Activated T-cell treated with anti-CD3 and anti-CD28 coated beads, Interleukin-2, amount 50 U/mL, for 72 hours (primary cell): ENCODE results near the gene LPA. TPM values are rescaled to one million over a fixed set of nuclear protein-coding genes. Genes with fewer than 3 reads are reported as not detected.
"Not testable (repeated sequence)": the region's sequence is repeated elsewhere in the genome, so short reads cannot be mapped to it uniquely, and the experiment has no call there.

Source experiments
- ATAC-seq, 2 donors: fragments of 150-1000 bp; cut with Tn5 transposase; replicated peaks in 1 of 2; 2 replicates each; pipeline ENCODE4 v1.10.0; 2021; ENCODE audit warnings: moderate library complexity in 2 of 2, mild to moderate bottlenecking in 1 of 2
- DNase-seq, 2 donors: peaks; one replicate each; pipeline ENCODE4 v3.0.0; 2021 to 2022; ENCODE audit warnings: mixed read lengths in 1 of 2
- H3K27ac Mint-ChIP-seq: one replicate; pipeline ENCODE4 v1.8.0; 2022; ENCODE audit warnings: mild to moderate bottlenecking, moderate library complexity, mixed read lengths
- H3K27me3 Mint-ChIP-seq: one replicate; pipeline ENCODE4 v1.8.0; 2022; ENCODE audit warnings: low read depth, mixed read lengths
- H3K36me3 Mint-ChIP-seq, 2 donors: one replicate each; pipeline ENCODE4 v1.8.0; 2022; ENCODE audit warnings: mixed read lengths in 2 of 2, mild to moderate bottlenecking in 1 of 2; ENCODE audit not compliant: insufficient read depth in 2 of 2
- H3K4me1 Mint-ChIP-seq: one replicate; pipeline ENCODE4 v1.8.0; 2022; ENCODE audit warnings: low read depth, mixed read lengths
- H3K4me3 Mint-ChIP-seq, 2 donors: one replicate each; pipeline ENCODE4 v1.8.0; 2022; ENCODE audit warnings: mild to moderate bottlenecking in 2 of 2, mixed read lengths in 2 of 2, moderate library complexity in 2 of 2
- H3K9me3 Mint-ChIP-seq, 2 donors: one replicate each; pipeline ENCODE4 v1.8.0; 2022; ENCODE audit warnings: mixed read lengths in 2 of 2
- total RNA-seq, 2 donors: library from RNA; stranded (reverse); gene quantifications; one replicate each; pipeline ENCODE4 v1.2.3, GENCODE V29; 2022

Gene LPA
- total RNA-seq, 2 donors from 2014 or later = not detected

- Mint-ChIP-seq H3K36me3 (no peaks in the 10 kb centered on the region), H3K4me1 (no peaks in the 10 kb centered on the region), H3K27me3 (peaks cover 31% of the 10 kb centered on the region), H3K4me3 (no peak overlapping the region), H3K27ac (no peak overlapping the region), H3K9me3 (no peaks in the 10 kb centered on the region)
- DNase-seq (no peak), ATAC-seq (no peak)
Measured at GRCh38 chr6:160595838-160596832, 67.9 kb downstream of the LPA start.

- peaks cover 31% of the 10 kb centered on the region for H3K27me3 Mint-ChIP-seq
- not testable (repeated sequence) for H3K4me3 Mint-ChIP-seq, ATAC-seq, DNase-seq, H3K4me1 Mint-ChIP-seq, H3K9me3 Mint-ChIP-seq, H3K27ac Mint-ChIP-seq, H3K36me3 Mint-ChIP-seq
Measured at GRCh38 chr6:160595297-160595696, 68.8 kb downstream of the LPA start.

GRCh38 chr6:160586374-160586773, 77.7 kb downstream of the LPA start:
- no peak overlapping the region for H3K4me3 Mint-ChIP-seq
- no peak for ATAC-seq
- peaks cover 3 to 4% of the 10 kb centered on the region in 2 donors for H3K9me3 Mint-ChIP-seq
- no peak for DNase-seq
- H3K36me3 Mint-ChIP-seq = peaks cover 0 to 5% of the 10 kb centered on the region in 2 donors
- H3K4me1 Mint-ChIP-seq = no peaks in the 10 kb centered on the region
- H3K27ac Mint-ChIP-seq = no peak overlapping the region
- H3K27me3 Mint-ChIP-seq = peaks cover 7% of the 10 kb centered on the region

GRCh38 chr6:160583794-160584193, 80.3 kb downstream of the LPA start:
- DNase-seq (no peak), ATAC-seq (no peak)
- H3K9me3 Mint-ChIP-seq = peaks cover 3 to 4% of the 10 kb centered on the region in 2 donors
- H3K4me3 Mint-ChIP-seq = no peak overlapping the region
- H3K27ac Mint-ChIP-seq = no peak overlapping the region
- peaks cover 5% of the 10 kb centered on the region for H3K27me3 Mint-ChIP-seq
- H3K4me1 Mint-ChIP-seq = no peaks in the 10 kb centered on the region
- peaks cover 0 to 5% of the 10 kb centered on the region in 2 donors for H3K36me3 Mint-ChIP-seq

GRCh38 chr6:160581406-160581805, 82.7 kb downstream of the LPA start:
- no peak for DNase-seq

GRCh38 chr6:160578515-160578914, 85.6 kb downstream of the LPA start:
- H3K9me3 Mint-ChIP-seq, DNase-seq, H3K36me3 Mint-ChIP-seq, H3K4me1 Mint-ChIP-seq, H3K4me3 Mint-ChIP-seq, ATAC-seq, H3K27ac Mint-ChIP-seq: not testable (repeated sequence)
- H3K27me3 Mint-ChIP-seq = peaks cover 16% of the 10 kb centered on the region

More at GRCh38 chr6:160581406-160581805, 82.7 kb downstream of the LPA start:
- Mint-ChIP-seq H3K27ac (no peak overlapping the region), H3K36me3 (peaks cover 0 to 5% of the 10 kb centered on the region in 2 donors), H3K4me1 (no peaks in the 10 kb centered on the region), H3K9me3 (peaks cover 2 to 3% of the 10 kb centered on the region in 2 donors), H3K4me3 (no peak overlapping the region), H3K27me3 (no peaks in the 10 kb centered on the region)
- no peak for ATAC-seq

DNA sequence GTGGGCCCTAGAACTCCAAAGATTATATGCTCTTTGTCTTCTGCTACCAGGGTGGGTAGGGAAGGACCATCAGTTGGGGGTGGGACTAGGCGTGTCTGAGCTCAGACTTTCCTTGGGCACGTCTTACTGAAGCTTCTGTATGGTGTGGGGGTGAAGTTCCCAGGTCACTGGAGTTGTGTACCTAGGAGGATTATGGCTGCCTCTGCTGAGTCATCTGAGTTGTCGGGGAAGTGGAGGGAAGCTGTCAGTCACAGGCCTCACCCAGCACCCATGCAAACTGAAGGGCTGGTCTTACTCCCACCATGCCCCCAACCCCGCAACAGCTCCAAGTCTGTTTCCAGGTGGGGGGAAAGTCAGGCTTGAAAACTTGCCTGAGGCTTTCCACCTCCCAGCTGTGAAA, 90.1 kb downstream of the LPA start:
- no peak for ATAC-seq
- Mint-ChIP-seq H3K4me3 (no peak overlapping the region), H3K27ac (no peak overlapping the region), H3K9me3 (peaks cover 1% of the 10 kb centered on the region in 2 donors), H3K4me1 (no peaks in the 10 kb centered on the region), H3K36me3 (peaks cover 0 to 1% of the 10 kb centered on the region in 2 donors), H3K27me3 (peaks cover 25% of the 10 kb centered on the region)
- no peak for DNase-seq

GRCh38 chr6:160571201-160571600, 92.9 kb downstream of the LPA start:
- not testable (repeated sequence) for ATAC-seq, DNase-seq, H3K4me3 Mint-ChIP-seq, H3K36me3 Mint-ChIP-seq, H3K4me1 Mint-ChIP-seq, H3K9me3 Mint-ChIP-seq, H3K27ac Mint-ChIP-seq
- H3K27me3 Mint-ChIP-seq = peaks cover 31% of the 10 kb centered on the region

DNA sequence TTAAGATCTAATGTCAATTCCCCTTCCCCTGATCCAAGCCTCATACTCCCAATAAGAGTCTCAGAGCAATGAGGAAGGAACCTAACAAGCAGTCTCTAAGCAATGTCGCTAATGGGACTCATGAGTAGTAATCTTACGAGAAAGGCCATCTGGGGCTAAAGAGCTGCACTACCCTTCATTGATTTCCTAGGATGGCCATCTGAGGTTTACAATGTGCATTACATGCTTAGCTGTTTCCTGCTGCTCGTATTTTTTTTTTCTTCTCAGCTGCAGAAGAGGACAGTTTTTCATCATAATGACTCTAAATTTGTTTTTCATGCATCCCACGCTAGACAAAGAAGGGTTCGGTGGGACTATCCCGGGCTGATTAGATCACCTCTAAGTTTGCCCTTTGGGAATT, 119.3 kb downstream of the LPA start:
- DNase-seq (no peak), ATAC-seq (no peak)
- Mint-ChIP-seq H3K9me3 (no peaks in the 10 kb centered on the region), H3K36me3 (no peaks in the 10 kb centered on the region), H3K4me3 (no peak overlapping the region), H3K4me1 (no peaks in the 10 kb centered on the region), H3K27ac (no peak overlapping the region), H3K27me3 (peaks cover 17% of the 10 kb centered on the region)

DNA sequence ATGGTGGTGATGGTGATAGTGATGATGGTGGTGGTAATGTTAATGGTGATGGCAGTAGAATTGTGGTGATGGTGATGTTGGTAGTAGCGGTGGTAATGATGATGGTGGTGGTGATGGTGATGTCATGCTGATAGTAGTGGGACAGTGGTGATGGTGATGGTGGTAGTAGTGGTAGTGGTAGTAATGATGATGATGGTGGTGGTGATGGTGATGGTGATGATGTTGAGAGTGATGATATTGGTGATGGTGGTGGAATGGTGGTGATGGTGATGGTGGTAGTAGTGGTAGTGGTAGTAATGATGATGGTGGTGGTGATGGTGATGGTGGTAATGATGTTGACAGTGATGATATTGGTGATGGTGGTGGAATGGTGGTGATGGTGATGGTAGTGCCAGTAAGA, 128.8 kb downstream of the LPA start:
- Mint-ChIP-seq H3K27me3 (no peaks in the 10 kb centered on the region), H3K36me3 (no peaks in the 10 kb centered on the region), H3K9me3 (no peaks in the 10 kb centered on the region), H3K27ac (no peak overlapping the region), H3K4me3 (no peak overlapping the region), H3K4me1 (no peaks in the 10 kb centered on the region)
- DNase-seq (no peak), ATAC-seq (no peak)

- H3K27ac Mint-ChIP-seq = no peak overlapping the region
- ATAC-seq = peak; percentile 63 to 71
- H3K4me1 Mint-ChIP-seq = no peaks in the 10 kb centered on the region
- peaks cover 2% of the 10 kb centered on the region for H3K27me3 Mint-ChIP-seq
- peaks cover 0 to 2% of the 10 kb centered on the region in 2 donors for H3K36me3 Mint-ChIP-seq
- peak; percentile 39 to 49 for DNase-seq
- peaks cover 2% of the 10 kb centered on the region in 2 donors for H3K9me3 Mint-ChIP-seq
- no peak overlapping the region for H3K4me3 Mint-ChIP-seq
Measured at GRCh38 chr6:160534050-160534696, 129.9 kb downstream of the LPA start.

- H3K36me3 Mint-ChIP-seq = peaks cover 0 to 5% of the 10 kb centered on the region in 2 donors
- peaks cover 19% of the 10 kb centered on the region for H3K27me3 Mint-ChIP-seq
- ATAC-seq (no peak), DNase-seq (no peak)
- no peak overlapping the region for H3K27ac Mint-ChIP-seq
- no peak overlapping the region for H3K4me3 Mint-ChIP-seq
- no peaks in the 10 kb centered on the region for H3K4me1 Mint-ChIP-seq
- peaks cover 2 to 3% of the 10 kb centered on the region in 2 donors for H3K9me3 Mint-ChIP-seq
Measured at GRCh38 chr6:160532315-160532714, 131.8 kb downstream of the LPA start.

GRCh38 chr6:160531826-160532225, 132.2 kb downstream of the LPA start:
- H3K9me3 Mint-ChIP-seq = peaks cover 2 to 3% of the 10 kb centered on the region in 2 donors
- H3K27me3 Mint-ChIP-seq = peaks cover 21% of the 10 kb centered on the region
- H3K4me1 Mint-ChIP-seq = no peaks in the 10 kb centered on the region
- no peak overlapping the region for H3K27ac Mint-ChIP-seq
- DNase-seq (no peak), ATAC-seq (no peak)
- peaks cover 0 to 5% of the 10 kb centered on the region in 2 donors for H3K36me3 Mint-ChIP-seq
- H3K4me3 Mint-ChIP-seq = no peak overlapping the region
